ENCODE measurements around the gene VTI1A.

Gene VTI1A

DNA sequence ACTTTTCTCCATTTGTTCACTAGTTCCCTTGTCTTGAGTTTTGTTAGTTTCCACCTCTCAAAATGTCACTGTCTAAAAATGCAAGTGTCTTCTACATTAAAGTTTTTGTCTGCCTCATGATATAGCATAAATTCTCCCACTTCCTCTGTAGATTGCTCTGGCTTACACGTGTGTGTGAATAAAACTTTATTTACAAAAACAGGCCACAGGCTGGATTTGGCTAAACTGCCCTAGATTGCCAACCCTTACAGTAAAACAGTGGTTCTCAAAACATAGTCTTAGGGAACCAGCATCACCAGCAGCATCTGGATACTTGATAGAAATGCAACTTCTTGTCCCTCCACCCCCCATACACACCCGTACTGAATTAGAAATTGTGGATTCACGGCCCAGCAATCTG lies 207.8 kb downstream of the VTI1A start (continued):
- TF ChIP-seq, protein P1, sequence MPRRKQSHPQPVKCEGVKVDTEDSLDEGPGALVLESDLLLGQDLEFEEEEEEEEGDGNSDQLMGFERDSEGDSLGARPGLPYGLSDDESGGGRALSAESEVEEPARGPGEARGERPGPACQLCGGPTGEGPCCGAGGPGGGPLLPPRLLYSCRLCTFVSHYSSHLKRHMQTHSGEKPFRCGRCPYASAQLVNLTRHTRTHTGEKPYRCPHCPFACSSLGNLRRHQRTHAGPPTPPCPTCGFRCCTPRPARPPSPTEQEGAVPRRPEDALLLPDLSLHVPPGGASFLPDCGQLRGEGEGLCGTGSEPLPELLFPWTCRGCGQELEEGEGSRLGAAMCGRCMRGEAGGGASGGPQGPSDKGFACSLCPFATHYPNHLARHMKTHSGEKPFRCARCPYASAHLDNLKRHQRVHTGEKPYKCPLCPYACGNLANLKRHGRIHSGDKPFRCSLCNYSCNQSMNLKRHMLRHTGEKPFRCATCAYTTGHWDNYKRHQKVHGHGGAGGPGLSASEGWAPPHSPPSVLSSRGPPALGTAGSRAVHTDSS (tag by site-specific recombination; IDR thresholded peaks at IDR 0.05): no peak

DNA sequence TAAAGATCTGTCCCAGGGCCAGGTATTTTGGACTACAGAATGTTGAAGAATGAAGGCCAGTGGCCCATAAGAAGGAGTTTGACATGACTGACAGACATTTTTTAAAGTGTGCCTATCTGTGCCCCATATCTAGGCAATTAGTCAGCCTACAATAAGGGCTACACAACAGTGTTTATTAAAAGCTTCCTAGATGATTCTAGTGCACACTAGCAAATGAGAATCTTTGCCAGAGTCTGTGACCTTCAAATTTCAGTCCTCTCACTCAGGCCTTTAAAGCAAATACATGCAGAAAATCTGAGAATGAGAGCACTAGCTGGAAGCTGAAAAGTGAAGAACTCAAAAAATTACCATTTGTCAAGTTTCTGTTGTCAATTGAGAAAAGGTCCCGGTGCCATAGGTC lies 208.7 kb downstream of the VTI1A start:
- CTCF ChIA-PET: no interaction called here
- Histone ChIP-seq H3K27ac (ENCODE audit: extremely low read depth, low read depth, low read length) (no peak overlapping the region), H3K4me3 (ENCODE audit: low read depth, low read length) (no peak overlapping the region), H3K4me1 (ENCODE audit: control insufficient read depth, insufficient read depth, low read length) (peaks cover 5% of the 10 kb centered on the region; the same call in 1 of the 2 replicates), H3K36me3 (ENCODE audit: control insufficient read depth in 2 of 2, insufficient read depth in 1 of 2, low read length in 2 of 2) (no peaks in the 10 kb centered on the region), H3K9me3 (ENCODE audit: control insufficient read depth, insufficient read depth, low read depth, low read length) (no peaks in the 10 kb centered on the region)
- TF ChIP-seq, protein P2, sequence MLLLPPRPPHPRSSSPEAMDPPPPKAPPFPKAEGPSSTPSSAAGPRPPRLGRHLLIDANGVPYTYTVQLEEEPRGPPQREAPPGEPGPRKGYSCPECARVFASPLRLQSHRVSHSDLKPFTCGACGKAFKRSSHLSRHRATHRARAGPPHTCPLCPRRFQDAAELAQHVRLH (tag by site-specific recombination; IDR thresholded peaks at IDR 0.05): no peak
- TF ChIP-seq ZNF48 (tag by site-specific recombination; IDR thresholded peaks at IDR 0.05) (no peak), ZNF585B (tag by site-specific recombination; IDR thresholded peaks at IDR 0.05) (no peak), ZNF600 (tag by site-specific recombination; IDR thresholded peaks at IDR 0.05) (no peak), OSR2 (tag by site-specific recombination; IDR thresholded peaks at IDR 0.05) (no peak), SALL2 (tag by site-specific recombination; IDR thresholded peaks at IDR 0.05; ENCODE audit: borderline replicate concordance) (no peak), ZNF121 (tag by site-specific recombination; IDR thresholded peaks at IDR 0.05) (no peak), ZBTB1 (tag by site-specific recombination; IDR thresholded peaks at IDR 0.05) (no peak), ZEB2 (tag by site-specific recombination; IDR thresholded peaks at IDR 0.05) (no peak), ZNF274 (IDR thresholded peaks at IDR 0.05; ENCODE audit: low read length) (no peak), ZNF274 (tag by site-specific recombination; IDR thresholded peaks at IDR 0.05; ENCODE audit: borderline replicate concordance) (no peak), ZFP3 (tag by site-specific recombination; IDR thresholded peaks at IDR 0.05; ENCODE audit: low read depth) (no peak), IKZF3 (tag by site-specific recombination; IDR thresholded peaks at IDR 0.05) (no peak), ZNF433 (tag by site-specific recombination; IDR thresholded peaks at IDR 0.05; ENCODE audit: low read depth) (no peak), ZNF37A (tag by site-specific recombination; IDR thresholded peaks at IDR 0.05) (no peak), KLF9 (tag by site-specific recombination; IDR thresholded peaks at IDR 0.05; ENCODE audit: low read depth) (no peak)
- TF ChIP-seq, protein P3, sequence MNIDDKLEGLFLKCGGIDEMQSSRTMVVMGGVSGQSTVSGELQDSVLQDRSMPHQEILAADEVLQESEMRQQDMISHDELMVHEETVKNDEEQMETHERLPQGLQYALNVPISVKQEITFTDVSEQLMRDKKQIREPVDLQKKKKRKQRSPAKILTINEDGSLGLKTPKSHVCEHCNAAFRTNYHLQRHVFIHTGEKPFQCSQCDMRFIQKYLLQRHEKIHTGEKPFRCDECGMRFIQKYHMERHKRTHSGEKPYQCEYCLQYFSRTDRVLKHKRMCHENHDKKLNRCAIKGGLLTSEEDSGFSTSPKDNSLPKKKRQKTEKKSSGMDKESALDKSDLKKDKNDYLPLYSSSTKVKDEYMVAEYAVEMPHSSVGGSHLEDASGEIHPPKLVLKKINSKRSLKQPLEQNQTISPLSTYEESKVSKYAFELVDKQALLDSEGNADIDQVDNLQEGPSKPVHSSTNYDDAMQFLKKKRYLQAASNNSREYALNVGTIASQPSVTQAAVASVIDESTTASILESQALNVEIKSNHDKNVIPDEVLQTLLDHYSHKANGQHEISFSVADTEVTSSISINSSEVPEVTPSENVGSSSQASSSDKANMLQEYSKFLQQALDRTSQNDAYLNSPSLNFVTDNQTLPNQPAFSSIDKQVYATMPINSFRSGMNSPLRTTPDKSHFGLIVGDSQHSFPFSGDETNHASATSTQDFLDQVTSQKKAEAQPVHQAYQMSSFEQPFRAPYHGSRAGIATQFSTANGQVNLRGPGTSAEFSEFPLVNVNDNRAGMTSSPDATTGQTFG (tag by site-specific recombination; IDR thresholded peaks at IDR 0.05; ENCODE audit: borderline replicate concordance): no peak
- TF ChIP-seq, protein P4, sequence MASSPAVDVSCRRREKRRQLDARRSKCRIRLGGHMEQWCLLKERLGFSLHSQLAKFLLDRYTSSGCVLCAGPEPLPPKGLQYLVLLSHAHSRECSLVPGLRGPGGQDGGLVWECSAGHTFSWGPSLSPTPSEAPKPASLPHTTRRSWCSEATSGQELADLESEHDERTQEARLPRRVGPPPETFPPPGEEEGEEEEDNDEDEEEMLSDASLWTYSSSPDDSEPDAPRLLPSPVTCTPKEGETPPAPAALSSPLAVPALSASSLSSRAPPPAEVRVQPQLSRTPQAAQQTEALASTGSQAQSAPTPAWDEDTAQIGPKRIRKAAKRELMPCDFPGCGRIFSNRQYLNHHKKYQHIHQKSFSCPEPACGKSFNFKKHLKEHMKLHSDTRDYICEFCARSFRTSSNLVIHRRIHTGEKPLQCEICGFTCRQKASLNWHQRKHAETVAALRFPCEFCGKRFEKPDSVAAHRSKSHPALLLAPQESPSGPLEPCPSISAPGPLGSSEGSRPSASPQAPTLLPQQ (tag by site-specific recombination; IDR thresholded peaks at IDR 0.05): no peak
- TF ChIP-seq, protein P5, sequence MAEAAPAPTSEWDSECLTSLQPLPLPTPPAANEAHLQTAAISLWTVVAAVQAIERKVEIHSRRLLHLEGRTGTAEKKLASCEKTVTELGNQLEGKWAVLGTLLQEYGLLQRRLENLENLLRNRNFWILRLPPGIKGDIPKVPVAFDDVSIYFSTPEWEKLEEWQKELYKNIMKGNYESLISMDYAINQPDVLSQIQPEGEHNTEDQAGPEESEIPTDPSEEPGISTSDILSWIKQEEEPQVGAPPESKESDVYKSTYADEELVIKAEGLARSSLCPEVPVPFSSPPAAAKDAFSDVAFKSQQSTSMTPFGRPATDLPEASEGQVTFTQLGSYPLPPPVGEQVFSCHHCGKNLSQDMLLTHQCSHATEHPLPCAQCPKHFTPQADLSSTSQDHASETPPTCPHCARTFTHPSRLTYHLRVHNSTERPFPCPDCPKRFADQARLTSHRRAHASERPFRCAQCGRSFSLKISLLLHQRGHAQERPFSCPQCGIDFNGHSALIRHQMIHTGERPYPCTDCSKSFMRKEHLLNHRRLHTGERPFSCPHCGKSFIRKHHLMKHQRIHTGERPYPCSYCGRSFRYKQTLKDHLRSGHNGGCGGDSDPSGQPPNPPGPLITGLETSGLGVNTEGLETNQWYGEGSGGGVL (tag by site-specific recombination; IDR thresholded peaks at IDR 0.05): no peak
- POLR2A ChIA-PET: no interaction called here
